K562 (cell line): ENCODE results near the gene PRKCG. TPM values are rescaled to one million over a fixed set of nuclear protein-coding genes. Genes with fewer than 3 reads are reported as not detected.

Source experiments
- ATAC-seq: fragments of 200-7000 bp; cut with Tn5 transposase; 3 replicates; pipeline ENCODE4 v1.9.1; 2020; ENCODE audit warnings: moderate library complexity
- BruUV-seq: library from RNA; stranded (reverse); fragments of 400-500 nt; replicated peaks from 2 replicates; lab custom pipeline; 2021; lab: Mats Ljungman, UMichigan
- CTCF ChIA-PET: fragments of 300-600 bp; formaldehyde crosslinking; extraction: SDS; loops from one replicate; lab custom pipeline; 2021; ENCODE audit warnings: low intra/inter-chr PET ratio; lab: Yijun Ruan, JAX
- POLR2A ChIA-PET: fragments of 300-600, 350-650 bp; sonication (Branson Sonifier 250); formaldehyde crosslinking; extraction: SDS; loops from one replicate; lab custom pipeline; 2021; ENCODE audit warnings: antibody characterized with exemption, inconsistent platforms; lab: Yijun Ruan, JAX
- DNase-seq, 4 experiments: peaks; one replicate each; pipeline versions ENCODE4 v3.0.0 to v3.0.0-alpha.2; 2011 to 2018; ENCODE audit warnings: low spot score in 3 of 4, mixed read lengths in 3 of 4; ENCODE audit errors: extremely low read depth in 1 of 4
- FAIRE-seq: peaks from 2 replicates; lab custom pipeline; 2011; peaks lifted over from hg19 to GRCh38; lab: Jason Lieb, UNC
- H2AFZ ChIP-seq: 2 replicates; pipeline ENCODE4 v1.6.0; 2011; ENCODE audit warnings: low read depth, low read length, control low read depth, inconsistent platforms
- H3K27ac ChIP-seq: fragments of 200-600 bp; 3 replicates; pipeline ENCODE4 v1.8.0; 2011; ENCODE audit warnings: low read depth, mild to moderate bottlenecking, control low read depth, inconsistent platforms, low read length, moderate library complexity, mixed read lengths; ENCODE audit errors: extremely low read depth
- H3K27me3 ChIP-seq, 2 experiments: fragments of 300-600 bp in 1 of 2; 2 replicates in 1 of 2; 3 replicates in 1 of 2; pipeline versions ENCODE4 v1.6.0 to v1.8.0; 2011; ENCODE audit warnings: inconsistent platforms in 2 of 2, low read length in 2 of 2, mild to moderate bottlenecking in 1 of 2, mixed read lengths in 1 of 2, moderate library complexity in 1 of 2; ENCODE audit not compliant: control insufficient read depth in 2 of 2, insufficient read depth in 2 of 2
- H3K36me3 ChIP-seq: fragments of 300-600 bp; 3 replicates; pipeline ENCODE4 v1.8.0; 2011; ENCODE audit warnings: mild to moderate bottlenecking, low read length, inconsistent platforms; ENCODE audit not compliant: control insufficient read depth, insufficient read depth
- H3K4me1 ChIP-seq, 2 experiments: fragments of 200-600 bp in 1 of 2; replicated peaks in 1 of 2; 2 replicates in 1 of 2; 3 replicates in 1 of 2; pipeline versions ENCODE4 v1.5.1 to v1.8.0; 2011; ENCODE audit warnings: inconsistent platforms in 2 of 2, low read length in 2 of 2, mild to moderate bottlenecking in 1 of 2, mixed read lengths in 1 of 2, moderate library complexity in 1 of 2; ENCODE audit not compliant: control insufficient read depth in 2 of 2, insufficient read depth in 2 of 2
- H3K4me2 ChIP-seq: 2 replicates; pipeline ENCODE4 v1.6.1; 2011; ENCODE audit warnings: low read length, control low read depth, inconsistent platforms, mixed read lengths; ENCODE audit not compliant: insufficient read depth
- H3K4me3 ChIP-seq: fragments of 200-600 bp; sonication (generic), shearing (Covaris generic); 2 replicates; pipeline ENCODE4 v1.5.1; 2016; ENCODE audit warnings: control low read depth, inconsistent platforms
- H3K79me2 ChIP-seq: fragments of 200-600 bp; 3 replicates; pipeline ENCODE4 v1.8.0; 2011; ENCODE audit warnings: low read length, inconsistent platforms; ENCODE audit not compliant: control insufficient read depth, insufficient read depth
- H3K9ac ChIP-seq, 2 experiments: 2 replicates each; pipeline versions ENCODE4 v1.6.0 to v1.6.1; 2011; ENCODE audit warnings: low read depth in 2 of 2, low read length in 2 of 2, control low read depth in 1 of 2, inconsistent platforms in 1 of 2, mild to moderate bottlenecking in 1 of 2, mixed read lengths in 1 of 2; ENCODE audit not compliant: insufficient read depth in 1 of 2
- H3K9me1 ChIP-seq: one replicate; pipeline ENCODE4 v1.6.0; 2011; ENCODE audit warnings: inconsistent platforms, mild to moderate bottlenecking, low read length, moderate library complexity; ENCODE audit not compliant: control insufficient read depth, insufficient read depth
- H3K9me3 ChIP-seq: replicated peaks from 2 replicates; pipeline ENCODE4 v1.5.1; 2011; ENCODE audit warnings: low read depth, low read length, inconsistent platforms; ENCODE audit not compliant: control insufficient read depth, insufficient read depth
- H4K20me1 ChIP-seq: replicated peaks from 2 replicates; pipeline ENCODE4 v1.6.1; 2011; ENCODE audit warnings: low read length, inconsistent platforms, mixed read lengths; ENCODE audit not compliant: control insufficient read depth, insufficient read depth
- AFF1 ChIP-seq, 2 experiments: fragments of 450-650 bp; IDR thresholded peaks; 2 replicates each; pipeline ENCODE4 v1.6.1; 2018; ENCODE audit warnings: mild to moderate bottlenecking in 2 of 2, low read depth in 1 of 2; ENCODE audit not compliant: partially characterized antibody in 2 of 2
- CREB3L1 ChIP-seq: fragments of 450-650 bp; IDR thresholded peaks from 2 replicates; pipeline ENCODE4 v1.6.1; 2014; ENCODE audit warnings: low read depth, mild to moderate bottlenecking, moderate library complexity, borderline replicate concordance
- ETS1 ChIP-seq: conservative IDR thresholded peaks from 2 replicates; pipeline ENCODE4 v1.6.1; 2011; ENCODE audit warnings: low read depth, mild to moderate bottlenecking, low read length; ENCODE audit not compliant: control insufficient read depth
- EWSR1 ChIP-seq: fragments of 450-650 bp; IDR thresholded peaks from 2 replicates; pipeline ENCODE4 v1.6.1; 2018; ENCODE audit warnings: borderline replicate concordance, mild to moderate bottlenecking, low read depth, moderate library complexity; ENCODE audit not compliant: partially characterized antibody
- HCFC1 ChIP-seq: IDR thresholded peaks from 2 replicates; pipeline ENCODE4 v1.6.1; 2012; ENCODE audit warnings: low read depth, low read length, improper control_type of control experiment
- MBD2 ChIP-seq: sonication (generic); IDR thresholded peaks from 2 replicates; pipeline ENCODE4 v1.6.1; 2016; ENCODE audit warnings: low read depth, borderline replicate concordance
- MIER1 ChIP-seq: fragments of 450-650 bp; IDR thresholded peaks from 2 replicates; pipeline ENCODE4 v1.6.1; 2016; ENCODE audit warnings: antibody characterized with exemption, mild to moderate bottlenecking, low read depth
- MXD1 ChIP-seq: fragments of 250-450 bp; sonication (Bioruptor Pico); IDR thresholded peaks from 2 replicates; pipeline ENCODE4 v1.8.0; 2021; ENCODE audit warnings: borderline replicate concordance, mild to moderate bottlenecking, moderate library complexity; ENCODE audit not compliant: poor library complexity, severe bottlenecking
- SIX5 ChIP-seq, 2 experiments: IDR thresholded peaks; 2 replicates each; pipeline ENCODE4 v1.6.1; 2011; ENCODE audit warnings: low read length in 2 of 2, borderline replicate concordance in 1 of 2, low read depth in 1 of 2, mild to moderate bottlenecking in 1 of 2, moderate library complexity in 1 of 2; ENCODE audit not compliant: insufficient read depth in 1 of 2
- ZNF143 ChIP-seq: sonication (generic); formaldehyde crosslinking; IDR thresholded peaks from 2 replicates; pipeline ENCODE4 v1.9.0; 2022; ENCODE audit warnings: mild to moderate bottlenecking, missing genetic modification reagents
- ZNF197 ChIP-seq: fragments of 200-800 bp; sonication (Bioruptor generic); IDR thresholded peaks from 2 replicates; pipeline ENCODE4 v1.6.1; 2016; ENCODE audit warnings: low read depth, missing genetic modification characterization, missing compliant biosample characterization
- ZNF766 ChIP-seq: fragments of 200-800 bp; sonication (Bioruptor generic); conservative IDR thresholded peaks from 2 replicates; pipeline ENCODE4 v1.6.1; 2016; ENCODE audit warnings: missing genetic modification characterization, missing compliant biosample characterization
- WGBS: fragments of 100-300 bp; shearing (Covaris generic); methylation state at CpG from one replicate; pipeline ENCODE4 v1.1.6; 2016; ENCODE audit warnings: low coverage, mixed read lengths; ENCODE audit not compliant: insufficient coverage; ENCODE audit errors: missing lambda C conversion rate; 5-methylcytosine and 5-hydroxymethylcytosine counted together
- in situ Hi-C: fragments of 300-500 bp; cut with MboI; formaldehyde crosslinking; loops from 4 replicates; pipeline ENCODE4 v1.15.0; 2018; ENCODE audit warnings: inconsistent platforms, mixed read lengths
- intact Hi-C: fragments of 100-400 bp; cut with micrococcal nuclease; formaldehyde crosslinking; loops from 2 replicates; pipeline ENCODE4 v1.14.2; 2022
- polyA plus RNA-seq, 8 experiments: library from polyadenylated mRNA; depleted of rRNA in 4 of 8; stranded (reverse) in 5 of 8; unstranded in 3 of 8; fragments of >200 nt; fragmentation: Nextera tagmentation in 2 of 8; fragmentation: Illumina TruSeq in 1 of 8; extraction: Ambion mirVana in 2 of 8; extraction: Trizol in 1 of 8; gene quantifications; 2 replicates each; pipeline versions ENCODE4 v1.2.1 to v1.2.3, GENCODE V29; 2011 to 2014; ENCODE audit warnings: inconsistent platforms in 1 of 8, missing spikeins in 1 of 8
- total RNA-seq, 7 experiments: library from RNA; depleted of rRNA in 6 of 7; stranded (reverse); fragments of >200 nt in 6 of 7; fragmentation: Illumina TruSeq in 2 of 7; extraction: Trizol in 2 of 7; gene quantifications; 2 replicates each; pipeline versions ENCODE4 v1.2.1 to v1.2.3, GENCODE V29; 2011 to 2021; ENCODE audit warnings: low replicate concordance in 1 of 7

The PRKCG gene
- total and polyA plus RNA-seq, 9 of the 15 experiments (the other 6 are each of a cell fraction or from before 2014, with no cell fraction given): not detected

- WGBS: 3% methylated on average over 8 of the region's 8 CpGs
- Histone ChIP-seq H3K4me3 (no peak overlapping the region), H3K4me1 (peaks cover 0 to 16% of the 10 kb centered on the region in 2 experiments; a peak in 3 of 5 replicates), H4K20me1 (peaks cover under 1% of the 10 kb centered on the region; the same call in 1 of the 2 replicates), H3K9me1 (no peaks in the 10 kb centered on the region), H3K9ac (no peak overlapping the region; a peak in 1 of 4 replicates), H2AFZ (no peak overlapping the region), H3K4me2 (no peak overlapping the region), H3K36me3 (no peaks in the 10 kb centered on the region), H3K27ac (no peak overlapping the region), H3K79me2 (no peaks in the 10 kb centered on the region), H3K27me3 (peaks cover 8 to 52% of the 10 kb centered on the region in 2 experiments; a peak in 3 of 5 replicates), H3K9me3 (no peaks in the 10 kb centered on the region)
- BruUV-seq: no TSS peak
- peak; percentile 91 for TF ChIP-seq ZNF143 (CRISPR knock-in tag)
- no peak for TF ChIP-seq MIER1
- peak in 1 of 2 experiments; percentile 98 for TF ChIP-seq AFF1 (IDR thresholded peaks at IDR 0.05; ENCODE audit: low read depth in 1 of 2, partially characterized antibody in 2 of 2)
- no peak for TF ChIP-seq EWSR1
- TF ChIP-seq ZNF197: peak; percentile 69; the same call in 1 of the 2 replicates
- TF ChIP-seq MXD1 (CRISPR knock-in tag): no peak
- TF ChIP-seq HCFC1: peak; percentile 95
- TF ChIP-seq MBD2: peak; percentile 54; the same call in 1 of the 2 replicates
- peak; percentile 46; the same call in 1 of the 2 replicates for TF ChIP-seq CREB3L1
- peak; percentile 69; the same call in 1 of the 2 replicates for TF ChIP-seq ETS1
- peak; percentile 86 to 93 for TF ChIP-seq SIX5 (IDR thresholded peaks at IDR 0.05; ENCODE audit: borderline replicate concordance in 1 of 2, insufficient read depth in 1 of 2, low read depth in 1 of 2, low read length in 2 of 2)
- TF ChIP-seq ZNF766 (CRISPR knock-in tag): 0 out of 2 replicates have a peak, but pooled peaks have one; percentile 63
- intact Hi-C loops: no loop called here
- POLR2A ChIA-PET: no interaction called here
- CTCF ChIA-PET: no interaction called here
- in situ Hi-C loops: no loop called here
- peak; percentile 35 to 64 (median 50) for DNase-seq
- ATAC-seq: peak; percentile 78
- FAIRE-seq: peak; percentile 78
Measured at GRCh38 chr19:53892981-53893325, 11.0 kb downstream of the PRKCG start.
